ENCODE results near the gene MYRF.

Gene MYRF

GRCh38 chr11:61716478-61717285 lies 35.8 kb upstream of the MYRF start:
- Histone ChIP-seq H4K20me1 (ENCODE audit: control insufficient read depth, insufficient read depth, low read depth, low read length) (no peaks in the 10 kb centered on the region), H3K4me2 (ENCODE audit: low read length) (no peak overlapping the region), H3K27me3 (ENCODE audit: control insufficient read depth, low read length) (no peaks in the 10 kb centered on the region)

GRCh38 chr11:61717286-61718033 lies 35.0 kb upstream of the MYRF start:
- H3K4me3 ChIP-seq (ENCODE audit: low read length), result no peak overlapping the region
- no peaks in the 10 kb centered on the region for H3K9me3 ChIP-seq (ENCODE audit: control insufficient read depth, insufficient read depth, low read length)
- no peaks in the 10 kb centered on the region for H3K4me1 ChIP-seq (ENCODE audit: control insufficient read depth, low read length)
- H3K79me2 ChIP-seq (ENCODE audit: control insufficient read depth, low read length), result no peaks in the 10 kb centered on the region
- no peaks in the 10 kb centered on the region for H3F3A ChIP-seq (ENCODE audit: control insufficient read depth, insufficient read depth)
- no peaks in the 10 kb centered on the region for H3K9me2 ChIP-seq (replicated peaks; ENCODE audit: control insufficient read depth, low read length)
- no peak overlapping the region for H3K27ac ChIP-seq (ENCODE audit: low read depth, low read length)
- H3K36me3 ChIP-seq (ENCODE audit: control insufficient read depth, low read length), result no peaks in the 10 kb centered on the region
- H3K27me3 ChIP-seq (ENCODE audit: control insufficient read depth, low read length), result no peaks in the 10 kb centered on the region
- H3K4me2 ChIP-seq (ENCODE audit: low read length), result no peak overlapping the region
- H4K20me1 ChIP-seq (ENCODE audit: control insufficient read depth, insufficient read depth, low read depth, low read length), result no peaks in the 10 kb centered on the region
- no peak for TF ChIP-seq EZH2phosphoT487 (IDR thresholded peaks at IDR 0.05; ENCODE audit: borderline replicate concordance, low read length)
- no peak for TF ChIP-seq CTCF (IDR thresholded peaks at IDR 0.05; ENCODE audit: low read depth, low read length, poor library complexity, severe bottlenecking)

More at GRCh38 chr11:61716478-61717285, 35.8 kb upstream of the MYRF start:
- Histone ChIP-seq H3K27ac (ENCODE audit: low read depth, low read length) (no peak overlapping the region), H3K79me2 (ENCODE audit: control insufficient read depth, low read length) (no peaks in the 10 kb centered on the region), H3K36me3 (ENCODE audit: control insufficient read depth, low read length) (no peaks in the 10 kb centered on the region), H3K4me1 (ENCODE audit: control insufficient read depth, low read length) (no peaks in the 10 kb centered on the region), H3K9me3 (ENCODE audit: control insufficient read depth, insufficient read depth, low read length) (no peaks in the 10 kb centered on the region), H3K9me2 (replicated peaks; ENCODE audit: control insufficient read depth, low read length) (no peaks in the 10 kb centered on the region), H3K4me3 (ENCODE audit: low read length) (no peak overlapping the region), H3F3A (ENCODE audit: control insufficient read depth, insufficient read depth) (no peaks in the 10 kb centered on the region)
- no peak for TF ChIP-seq EZH2phosphoT487 (IDR thresholded peaks at IDR 0.05; ENCODE audit: borderline replicate concordance, low read length)
- TF ChIP-seq CTCF (IDR thresholded peaks at IDR 0.05; ENCODE audit: low read depth, low read length, poor library complexity, severe bottlenecking), result no peak

GRCh38 chr11:61718046-61718531 lies 34.3 kb upstream of the MYRF start:
- H3K27me3 ChIP-seq (ENCODE audit: control insufficient read depth, low read length), result no peaks in the 10 kb centered on the region
- H3K27ac ChIP-seq (ENCODE audit: low read depth, low read length), result no peak overlapping the region
- no peaks in the 10 kb centered on the region for H3K79me2 ChIP-seq (ENCODE audit: control insufficient read depth, low read length)
- H3K4me1 ChIP-seq (ENCODE audit: control insufficient read depth, low read length), result no peaks in the 10 kb centered on the region
- no peaks in the 10 kb centered on the region for H3K9me3 ChIP-seq (ENCODE audit: control insufficient read depth, insufficient read depth, low read length)
- TF ChIP-seq EZH2phosphoT487 (IDR thresholded peaks at IDR 0.05; ENCODE audit: borderline replicate concordance, low read length), result no peak
- no peak for TF ChIP-seq CTCF (IDR thresholded peaks at IDR 0.05; ENCODE audit: low read depth, low read length, poor library complexity, severe bottlenecking)
- H3K4me3 ChIP-seq (ENCODE audit: low read length), result no peak overlapping the region
- H3F3A ChIP-seq (ENCODE audit: control insufficient read depth, insufficient read depth), result no peaks in the 10 kb centered on the region
- H3K36me3 ChIP-seq (ENCODE audit: control insufficient read depth, low read length), result no peaks in the 10 kb centered on the region
- no peaks in the 10 kb centered on the region for H3K9me2 ChIP-seq (replicated peaks; ENCODE audit: control insufficient read depth, low read length)
- H4K20me1 ChIP-seq (ENCODE audit: control insufficient read depth, insufficient read depth, low read depth, low read length), result no peaks in the 10 kb centered on the region
- no peak overlapping the region for H3K4me2 ChIP-seq (ENCODE audit: low read length)
